NCI-H2081 (cell line): Measurements from ENCODE around the gene PRKAR2B.
A peak's percentile ranks its signal among the peaks of the same experiment; 100 is the strongest.

ENCODE experiments used
- DNase-seq, 2 experiments: peaks; one replicate each; lab custom pipeline; 2025; lab: John Stamatoyannopoulos, UW

Gene PRKAR2B

GRCh38 chr7:107044347-107045194 lies at the start of gene PRKAR2B:
PRKAR2B (plus strand) TSS chr7:107044705; CDS start chr7:107044908, 203 bp downstream.
- peak; percentile 89 to 92 for DNase-seq

- DNase-seq = no peak
Observed at GRCh38 chr7:106994833-106995232, 49.7 kb upstream of the PRKAR2B start.

- DNase-seq = no peak
Observed at GRCh38 chr7:106997487-106998271, 46.8 kb upstream of the PRKAR2B start.

- DNase-seq = no peak
Observed at GRCh38 chr7:106999023-106999422, 45.5 kb upstream of the PRKAR2B start.

- DNase-seq = no peak
Observed at GRCh38 chr7:107001490-107001889, 43.0 kb upstream of the PRKAR2B start.

GRCh38 chr7:107002126-107002525 lies 42.4 kb upstream of the PRKAR2B start:
- no peak for DNase-seq

- DNase-seq = no peak
Observed at GRCh38 chr7:107002529-107002998, 41.9 kb upstream of the PRKAR2B start.

- DNase-seq = no peak
Observed at GRCh38 chr7:107007007-107007891, 37.3 kb upstream of the PRKAR2B start.

GRCh38 chr7:107007892-107008287 lies 36.6 kb upstream of the PRKAR2B start:
- DNase-seq = no peak

- DNase-seq = no peak
Observed at GRCh38 chr7:107009846-107010203, 34.7 kb upstream of the PRKAR2B start.

GRCh38 chr7:107012691-107013090 lies 31.8 kb upstream of the PRKAR2B start:
- no peak for DNase-seq

- peak in 1 of 2 experiments; percentile 14 for DNase-seq
Observed at GRCh38 chr7:107014387-107015023, 30.0 kb upstream of the PRKAR2B start.

- DNase-seq = no peak
Observed at GRCh38 chr7:107016312-107016711, 28.2 kb upstream of the PRKAR2B start.

GRCh38 chr7:107017965-107018719 lies 26.4 kb upstream of the PRKAR2B start:
- no peak for DNase-seq

GRCh38 chr7:107020400-107020799 lies 24.1 kb upstream of the PRKAR2B start:
- DNase-seq = no peak

GRCh38 chr7:107021600-107021999 lies 22.9 kb upstream of the PRKAR2B start:
- no peak for DNase-seq

- DNase-seq = no peak
Observed at GRCh38 chr7:107023522-107024151, 20.9 kb upstream of the PRKAR2B start.

GRCh38 chr7:107024906-107025305 lies 19.6 kb upstream of the PRKAR2B start:
- no peak for DNase-seq

- DNase-seq = no peak
Observed at GRCh38 chr7:107025449-107026103, 18.9 kb upstream of the PRKAR2B start.

- no peak for DNase-seq
Observed at GRCh38 chr7:107026166-107026565, 18.3 kb upstream of the PRKAR2B start.
